ENCODE measurements around the gene BRD2. TPM values are rescaled to one million over a fixed set of nuclear protein-coding genes. Genes with fewer than 3 reads are reported as not detected.

Gene BRD2
- total RNA-seq, result 100 to 1,000 TPM; 309 to 336 TPM

GRCh38 chr6:32968093-32968866, at the start of gene BRD2:
Gene BRD2 (plus strand): TSS chr6:32968594. CDS start chr6:32972899, 4,305 bp downstream.
- peaks cover 40% of the 10 kb centered on the region for H3K36me3 Mint-ChIP-seq
- CTCF ChIA-PET, result interaction anchor here (1.1 to 17.8 kb wide), 12 partner anchors 14 to 130 kb away, joined by 3 to 249 read pairs (median 12); partner anchors contain the start of genes HLA-DMA, HLA-DMB, PSMB9 and TAP1
- DNase-seq (peak; percentile 99), ATAC-seq (peak; percentile 50)
- peak within 1 kb of the TSS; percentile 94 for H3K4me3 Mint-ChIP-seq
- H3K27me3 Mint-ChIP-seq, result no peaks in the 10 kb centered on the region
- peaks cover 30% of the 10 kb centered on the region for H3K4me1 Mint-ChIP-seq
- H3K27ac Mint-ChIP-seq, result peak within 1 kb of the TSS; percentile 99
- H3K9me3 Mint-ChIP-seq (ENCODE audit: low read depth), result no peaks in the 10 kb centered on the region

- no peak for ATAC-seq
- Mint-ChIP-seq H3K27ac (no peak overlapping the region), H3K9me3 (ENCODE audit: low read depth) (no peaks in the 10 kb centered on the region), H3K4me3 (no peak overlapping the region), H3K27me3 (peaks cover 32% of the 10 kb centered on the region), H3K36me3 (no peaks in the 10 kb centered on the region), H3K4me1 (peaks cover 5% of the 10 kb centered on the region)
- CTCF ChIA-PET, result interaction anchor here (1.3 to 3.7 kb wide), 3 partner anchors 13 to 64 kb away, joined by 3 to 26 read pairs (median 4); no protein-coding TSS in a partner anchor
- no peak for DNase-seq
Measured at GRCh38 chr6:32920715-32921114, 47.7 kb upstream of the BRD2 start.

- no peaks in the 10 kb centered on the region for H3K4me1 Mint-ChIP-seq
- H3K36me3 Mint-ChIP-seq, result no peaks in the 10 kb centered on the region
- no peak for ATAC-seq
- no peak overlapping the region for H3K27ac Mint-ChIP-seq
- CTCF ChIA-PET, result interaction anchor here (1.3 to 3.7 kb wide), 2 partner anchors 11 to 62 kb away, joined by 3 to 26 read pairs; no protein-coding TSS in a partner anchor
- no peak for DNase-seq
- no peaks in the 10 kb centered on the region for H3K9me3 Mint-ChIP-seq (ENCODE audit: low read depth)
- peaks cover 25% of the 10 kb centered on the region for H3K27me3 Mint-ChIP-seq
- H3K4me3 Mint-ChIP-seq, result no peak overlapping the region
Measured at GRCh38 chr6:32922083-32922482, 46.3 kb upstream of the BRD2 start.

GRCh38 chr6:32931211-32931610, 37.2 kb upstream of the BRD2 start:
- peaks cover 1% of the 10 kb centered on the region for H3K27me3 Mint-ChIP-seq
- H3K27ac Mint-ChIP-seq, result no peak overlapping the region
- DNase-seq (no peak), ATAC-seq (no peak)
- peaks cover 2% of the 10 kb centered on the region for H3K36me3 Mint-ChIP-seq
- H3K4me1 Mint-ChIP-seq, result peaks cover 15% of the 10 kb centered on the region
- H3K9me3 Mint-ChIP-seq (ENCODE audit: low read depth), result no peaks in the 10 kb centered on the region
- CTCF ChIA-PET, result interaction anchor here (1.2 to 5.0 kb wide), 6 partner anchors 9 to 56 kb away, joined by 3 to 129 read pairs (median 22); partner anchors contain the start of gene HLA-DMA
- H3K4me3 Mint-ChIP-seq, result no peak overlapping the region

GRCh38 chr6:32932132-32932868, 36.1 kb upstream of the BRD2 start:
- peaks cover 15% of the 10 kb centered on the region for H3K4me1 Mint-ChIP-seq
- DNase-seq, result no peak
- H3K27ac Mint-ChIP-seq, result no peak overlapping the region
- no peak overlapping the region for H3K4me3 Mint-ChIP-seq
- no peak for ATAC-seq
- no peaks in the 10 kb centered on the region for H3K27me3 Mint-ChIP-seq
- H3K9me3 Mint-ChIP-seq (ENCODE audit: low read depth), result no peaks in the 10 kb centered on the region
- CTCF ChIA-PET, result interaction anchor here (0.8 to 5.0 kb wide), 9 partner anchors 8 to 55 kb away, joined by 3 to 129 read pairs (median 8); partner anchors contain the start of gene HLA-DMA
- H3K36me3 Mint-ChIP-seq, result peaks cover 4% of the 10 kb centered on the region

- ATAC-seq (peak; percentile 67), DNase-seq (peak; percentile 83)
- peaks cover 13% of the 10 kb centered on the region for H3K36me3 Mint-ChIP-seq
- CTCF ChIA-PET, result interaction anchor here (0.6 to 5.0 kb wide), 45 partner anchors 9 to 1744 kb away, joined by 3 to 129 read pairs (median 6); partner anchors contain the start of genes BRD2, HLA-DMA, PSMB9 and TAP1
- no peak overlapping the region for H3K4me3 Mint-ChIP-seq
- no peaks in the 10 kb centered on the region for H3K9me3 Mint-ChIP-seq (ENCODE audit: low read depth)
- peaks cover 23% of the 10 kb centered on the region for H3K4me1 Mint-ChIP-seq
- no peak overlapping the region for H3K27ac Mint-ChIP-seq
- H3K27me3 Mint-ChIP-seq, result no peaks in the 10 kb centered on the region
Measured at GRCh38 chr6:32933661-32934085, 34.7 kb upstream of the BRD2 start.

- no peaks in the 10 kb centered on the region for H3K27me3 Mint-ChIP-seq
- H3K4me3 Mint-ChIP-seq, result no peak overlapping the region
- H3K36me3 Mint-ChIP-seq, result peaks cover 13% of the 10 kb centered on the region
- ATAC-seq (no peak), DNase-seq (no peak)
- no peak overlapping the region for H3K27ac Mint-ChIP-seq
- CTCF ChIA-PET, result interaction anchor here (0.9 to 3.0 kb wide), 8 partner anchors 8 to 50 kb away, joined by 3 to 35 read pairs (median 6); partner anchors contain the start of genes BRD2 and HLA-DMA
- H3K4me1 Mint-ChIP-seq, result peaks cover 30% of the 10 kb centered on the region
- H3K9me3 Mint-ChIP-seq (ENCODE audit: low read depth), result no peaks in the 10 kb centered on the region
Measured at GRCh38 chr6:32935551-32936238, 32.7 kb upstream of the BRD2 start.

GRCh38 chr6:32936239-32937152, 31.9 kb upstream of the BRD2 start:
- Mint-ChIP-seq H3K27me3 (no peaks in the 10 kb centered on the region), H3K9me3 (ENCODE audit: low read depth) (no peaks in the 10 kb centered on the region), H3K36me3 (peaks cover 13% of the 10 kb centered on the region), H3K27ac (no peak overlapping the region), H3K4me1 (peaks cover 35% of the 10 kb centered on the region), H3K4me3 (no peak overlapping the region)
- ATAC-seq, result no peak
- DNase-seq, result no peak
- CTCF ChIA-PET, result interaction anchor here (0.9 to 3.0 kb wide), 5 partner anchors 8 to 50 kb away, joined by 3 to 18 read pairs (median 4); no protein-coding TSS in a partner anchor

GRCh38 chr6:32937230-32937633, 31.2 kb upstream of the BRD2 start:
- ATAC-seq (no peak), DNase-seq (no peak)
- CTCF ChIA-PET, result interaction anchor here (1.4 to 8.5 kb wide), 4 partner anchors 17 to 51 kb away, joined by 3 to 133 read pairs (median 11); partner anchors contain the start of gene HLA-DMA
- Mint-ChIP-seq H3K4me3 (no peak overlapping the region), H3K9me3 (ENCODE audit: low read depth) (no peaks in the 10 kb centered on the region), H3K27ac (no peak overlapping the region), H3K4me1 (peaks cover 42% of the 10 kb centered on the region), H3K36me3 (peaks cover 13% of the 10 kb centered on the region), H3K27me3 (no peaks in the 10 kb centered on the region)

GRCh38 chr6:32938494-32938893, 29.9 kb upstream of the BRD2 start:
- H3K4me1 Mint-ChIP-seq, result peaks cover 50% of the 10 kb centered on the region
- no peaks in the 10 kb centered on the region for H3K27me3 Mint-ChIP-seq
- no peak overlapping the region for H3K4me3 Mint-ChIP-seq
- DNase-seq (no peak), ATAC-seq (no peak)
- no peaks in the 10 kb centered on the region for H3K9me3 Mint-ChIP-seq (ENCODE audit: low read depth)
- no peak overlapping the region for H3K27ac Mint-ChIP-seq
- CTCF ChIA-PET, result interaction anchor here (1.9 to 8.5 kb wide), 3 partner anchors 16 to 45 kb away, joined by 4 to 133 read pairs (median 60); partner anchors contain the start of gene HLA-DMA
- peaks cover 13% of the 10 kb centered on the region for H3K36me3 Mint-ChIP-seq

- DNase-seq (peak; percentile 80), ATAC-seq (peak; percentile 94)
- Mint-ChIP-seq H3K9me3 (ENCODE audit: low read depth) (no peaks in the 10 kb centered on the region), H3K36me3 (peaks cover 18% of the 10 kb centered on the region), H3K27ac (peak within 1 kb of the TSS; percentile 98), H3K4me1 (peaks cover 67% of the 10 kb centered on the region), H3K4me3 (peak within 1 kb of the TSS; percentile 87), H3K27me3 (no peaks in the 10 kb centered on the region)
- CTCF ChIA-PET, result interaction anchor here (0.8 to 8.5 kb wide), 16 partner anchors 8 to 221 kb away, joined by 3 to 133 read pairs (median 5); partner anchors contain the start of genes BRD2 and HLA-DMA
Measured at GRCh38 chr6:32940656-32941213, 27.7 kb upstream of the BRD2 start, which contains the start of gene HLA-DMB. Gene HLA-DMB (minus strand): TSS chr6:32941028. CDS start chr6:32940807, 221 bp downstream.

Data from activated CD8-positive, alpha-beta memory T cell treated with anti-CD3 and anti-CD28 coated beads, Interleukin-2, amount 10 ng/mL, durations not matched to agents 7 days and 5 days (primary cell).